H1 (cell line): Measurements from ENCODE around the gene COMMD8.

Source experiments
- ASH2L ChIP-seq: fragments of 200-600, 300-600 bp; sonication (generic); IDR thresholded peaks from one replicate; pipeline ENCODE4 v1.7.1; 2017; ENCODE audit warnings: low read length
- CEBPB ChIP-seq: IDR thresholded peaks from 2 replicates; pipeline ENCODE4 v1.6.1; 2012; ENCODE audit warnings: low read depth, low read length
- CHD1 ChIP-seq: IDR thresholded peaks from 2 replicates; pipeline ENCODE4 v1.6.1; 2012; ENCODE audit warnings: low read depth, low read length, improper control_type of control experiment
- CHD2 ChIP-seq: IDR thresholded peaks from 2 replicates; pipeline ENCODE4 v1.6.1; 2012; ENCODE audit warnings: low read length, improper control_type of control experiment
- EZH2 ChIP-seq: fragments of 200-600 bp; sonication (generic); IDR thresholded peaks from 2 replicates; pipeline ENCODE4 v1.7.1; 2012; ENCODE audit warnings: low read depth, mild to moderate bottlenecking, moderate library complexity, low read length, inconsistent platforms; ENCODE audit not compliant: severe bottlenecking
- HDAC6 ChIP-seq: IDR thresholded peaks from one replicate; pipeline ENCODE4 v1.7.1; 2012; ENCODE audit warnings: low read depth, mild to moderate bottlenecking, inconsistent platforms, low read length, moderate library complexity
- JUN ChIP-seq: IDR thresholded peaks from 2 replicates; pipeline ENCODE4 v1.6.1; 2011; ENCODE audit warnings: low read depth, mild to moderate bottlenecking, improper control_type of control experiment, low read length
- MAFK ChIP-seq: IDR thresholded peaks from 2 replicates; pipeline ENCODE4 v1.6.1; 2012; ENCODE audit warnings: low read depth, mild to moderate bottlenecking, improper control_type of control experiment, low read length
- MAX ChIP-seq: IDR thresholded peaks from 2 replicates; pipeline ENCODE4 v1.6.1; 2012; ENCODE audit warnings: inconsistent platforms
- POLR2A ChIP-seq, 2 experiments: IDR thresholded peaks; 1 replicate in 1 of 2; 2 replicates in 1 of 2; pipeline ENCODE4 v1.6.1; 2011; ENCODE audit warnings: low read depth in 2 of 2, low read length in 2 of 2, mild to moderate bottlenecking in 2 of 2; ENCODE audit errors: control extremely low read depth in 1 of 2
- POLR2AphosphoS5 ChIP-seq: IDR thresholded peaks from 2 replicates; pipeline ENCODE4 v1.6.1; 2011; ENCODE audit warnings: low read depth, low read length
- SIN3A ChIP-seq, 2 experiments: IDR thresholded peaks in 1 of 2; conservative IDR thresholded peaks in 1 of 2; 2 replicates each; pipeline ENCODE4 v1.6.1; 2011 to 2012; ENCODE audit warnings: low read length in 2 of 2, improper control_type of control experiment in 1 of 2, low read depth in 1 of 2, mild to moderate bottlenecking in 1 of 2
- YY1 ChIP-seq: IDR thresholded peaks from 2 replicates; pipeline ENCODE4 v1.6.1; 2011; ENCODE audit warnings: low read depth, mild to moderate bottlenecking, low read length
- TF ChIP-seq, protein P1 (sequence below), 3 experiments: IDR thresholded peaks; 1 replicate in 2 of 3; 2 replicates in 1 of 3; pipeline versions ENCODE4 v1.5.1 to v1.6.1; 2011; ENCODE audit warnings: low read length in 3 of 3, mild to moderate bottlenecking in 3 of 3, inconsistent platforms in 2 of 3, low read depth in 1 of 3, moderate library complexity in 1 of 3; ENCODE audit not compliant: insufficient read depth in 1 of 3; ENCODE audit errors: control extremely low read depth in 1 of 3

DNA sequence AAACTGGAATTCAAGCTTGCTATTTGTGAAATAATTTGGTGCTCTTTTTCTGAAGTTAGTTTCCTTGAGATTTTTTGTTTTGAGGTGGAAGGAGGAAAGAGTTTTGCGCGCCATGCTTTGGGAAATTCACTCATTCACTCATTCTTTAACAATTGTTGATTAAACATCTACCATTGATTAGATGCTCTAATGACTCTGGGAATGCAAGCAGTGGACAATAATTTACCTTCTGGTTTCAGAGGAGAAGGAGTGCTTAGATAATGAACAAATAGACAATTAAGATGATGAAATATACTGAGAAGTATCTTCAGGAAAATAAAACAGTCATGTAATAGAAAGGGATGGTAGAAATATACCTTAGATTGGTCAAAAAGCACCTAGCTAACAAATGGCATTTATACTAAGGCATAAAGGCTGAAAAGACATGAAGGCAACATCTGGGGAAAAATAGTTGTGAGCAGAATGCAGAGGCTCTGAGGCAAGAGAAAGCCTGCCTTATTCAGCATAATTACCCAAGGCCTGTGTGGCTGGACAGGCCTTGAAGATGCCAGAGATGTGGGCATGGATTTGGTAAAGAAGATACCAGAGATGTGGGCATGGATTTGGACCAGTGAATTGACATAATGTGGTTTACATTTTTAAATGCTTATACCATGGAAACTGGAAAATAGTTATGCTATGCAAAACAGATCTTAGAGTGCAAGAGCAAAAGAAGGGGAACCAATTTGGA, 2.7 kb upstream of the COMMD8 start:
- TF ChIP-seq, protein P1, sequence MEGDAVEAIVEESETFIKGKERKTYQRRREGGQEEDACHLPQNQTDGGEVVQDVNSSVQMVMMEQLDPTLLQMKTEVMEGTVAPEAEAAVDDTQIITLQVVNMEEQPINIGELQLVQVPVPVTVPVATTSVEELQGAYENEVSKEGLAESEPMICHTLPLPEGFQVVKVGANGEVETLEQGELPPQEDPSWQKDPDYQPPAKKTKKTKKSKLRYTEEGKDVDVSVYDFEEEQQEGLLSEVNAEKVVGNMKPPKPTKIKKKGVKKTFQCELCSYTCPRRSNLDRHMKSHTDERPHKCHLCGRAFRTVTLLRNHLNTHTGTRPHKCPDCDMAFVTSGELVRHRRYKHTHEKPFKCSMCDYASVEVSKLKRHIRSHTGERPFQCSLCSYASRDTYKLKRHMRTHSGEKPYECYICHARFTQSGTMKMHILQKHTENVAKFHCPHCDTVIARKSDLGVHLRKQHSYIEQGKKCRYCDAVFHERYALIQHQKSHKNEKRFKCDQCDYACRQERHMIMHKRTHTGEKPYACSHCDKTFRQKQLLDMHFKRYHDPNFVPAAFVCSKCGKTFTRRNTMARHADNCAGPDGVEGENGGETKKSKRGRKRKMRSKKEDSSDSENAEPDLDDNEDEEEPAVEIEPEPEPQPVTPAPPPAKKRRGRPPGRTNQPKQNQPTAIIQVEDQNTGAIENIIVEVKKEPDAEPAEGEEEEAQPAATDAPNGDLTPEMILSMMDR (IDR thresholded peaks at IDR 0.05; ENCODE audit: control extremely low read depth in 1 of 3, insufficient read depth in 1 of 3, low read depth in 1 of 3, low read length in 3 of 3): no peak
- no peak for TF ChIP-seq MAFK
- no peak for TF ChIP-seq EZH2
- no peak for TF ChIP-seq CEBPB
- TF ChIP-seq YY1: no peak
- no peak for TF ChIP-seq POLR2A (IDR thresholded peaks at IDR 0.05; ENCODE audit: control extremely low read depth in 1 of 2, low read depth in 2 of 2, low read length in 2 of 2)
- TF ChIP-seq MAX: no peak
- no peak for TF ChIP-seq ASH2L
- no peak for TF ChIP-seq JUN
- TF ChIP-seq HDAC6: no peak
- no peak for TF ChIP-seq SIN3A (conservative IDR thresholded peaks at IDR 0.05 in 1 of 2, IDR thresholded peaks at IDR 0.05 in 1 of 2; ENCODE audit: low read depth in 1 of 2, low read length in 2 of 2)
- TF ChIP-seq CHD1: no peak
- no peak for TF ChIP-seq CHD2
- TF ChIP-seq POLR2AphosphoS5: no peak
